DOHH2 (cell line): ENCODE results near the gene ROS1.

Experiments used
- EZH2phosphoT487 ChIP-seq: fragments of 200-600 bp; sonication (generic); IDR thresholded peaks from 2 replicates; pipeline ENCODE4 v1.6.1; 2017; ENCODE audit warnings: borderline replicate concordance, mild to moderate bottlenecking, antibody characterized with exemption, low read length, moderate library complexity, mixed read lengths
- TF ChIP-seq, protein P1 (sequence below): fragments of 200-600 bp; sonication (generic); IDR thresholded peaks from one replicate; pipeline ENCODE4 v1.5.1; 2014; ENCODE audit warnings: antibody characterized with exemption, mild to moderate bottlenecking, low read depth, low read length; ENCODE audit not compliant: poor library complexity, severe bottlenecking

DNA sequence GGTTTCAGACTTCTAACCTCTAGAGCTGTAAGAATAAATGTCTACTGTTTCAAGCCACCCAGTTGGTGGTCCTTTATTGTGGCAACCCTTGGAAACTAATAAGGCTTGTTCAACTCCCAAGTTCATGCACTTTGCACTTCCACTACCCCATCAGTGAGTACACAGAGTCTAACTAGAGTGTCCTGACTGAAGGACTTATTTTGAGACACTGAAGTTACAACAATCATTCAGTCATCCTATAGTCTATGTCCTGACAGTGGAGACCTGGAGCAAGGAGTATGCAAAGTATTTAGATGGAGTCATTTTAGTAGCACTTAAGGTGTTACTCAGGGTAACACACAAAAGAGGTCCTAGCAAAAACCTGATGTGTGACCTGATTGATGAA lies 97.7 kb downstream of the ROS1 start:
- TF ChIP-seq, protein P1, sequence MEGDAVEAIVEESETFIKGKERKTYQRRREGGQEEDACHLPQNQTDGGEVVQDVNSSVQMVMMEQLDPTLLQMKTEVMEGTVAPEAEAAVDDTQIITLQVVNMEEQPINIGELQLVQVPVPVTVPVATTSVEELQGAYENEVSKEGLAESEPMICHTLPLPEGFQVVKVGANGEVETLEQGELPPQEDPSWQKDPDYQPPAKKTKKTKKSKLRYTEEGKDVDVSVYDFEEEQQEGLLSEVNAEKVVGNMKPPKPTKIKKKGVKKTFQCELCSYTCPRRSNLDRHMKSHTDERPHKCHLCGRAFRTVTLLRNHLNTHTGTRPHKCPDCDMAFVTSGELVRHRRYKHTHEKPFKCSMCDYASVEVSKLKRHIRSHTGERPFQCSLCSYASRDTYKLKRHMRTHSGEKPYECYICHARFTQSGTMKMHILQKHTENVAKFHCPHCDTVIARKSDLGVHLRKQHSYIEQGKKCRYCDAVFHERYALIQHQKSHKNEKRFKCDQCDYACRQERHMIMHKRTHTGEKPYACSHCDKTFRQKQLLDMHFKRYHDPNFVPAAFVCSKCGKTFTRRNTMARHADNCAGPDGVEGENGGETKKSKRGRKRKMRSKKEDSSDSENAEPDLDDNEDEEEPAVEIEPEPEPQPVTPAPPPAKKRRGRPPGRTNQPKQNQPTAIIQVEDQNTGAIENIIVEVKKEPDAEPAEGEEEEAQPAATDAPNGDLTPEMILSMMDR: no peak
- no peak for TF ChIP-seq EZH2phosphoT487
